Transverse colon (tissue), 4 donors: ENCODE results near the gene TOMM20. TPM values are rescaled to one million over a fixed set of nuclear protein-coding genes. Genes with fewer than 3 reads are reported as not detected.
"Not testable (repeated sequence)": the region's sequence is repeated elsewhere in the genome, so short reads cannot be mapped to it uniquely, and the experiment has no call there.

Experiments
- DNase-seq: peaks from one replicate; pipeline ENCODE4 v3.0.0-alpha.2; 2019
- H3K27ac ChIP-seq, 4 donors: fragments of 200-600 bp; sonication (generic); 2 replicates each; pipeline ENCODE4 v1.5.1; 2016 to 2018; ENCODE audit warnings: inconsistent platforms in 4 of 4
- H3K27me3 ChIP-seq: fragments of 200-600 bp; sonication (generic); 2 replicates; pipeline ENCODE4 v1.5.1; 2017; ENCODE audit warnings: inconsistent platforms
- H3K36me3 ChIP-seq, 4 donors: fragments of 200-600 bp; sonication (generic); 2 replicates each; pipeline ENCODE4 v1.5.1; 2017 to 2019; ENCODE audit warnings: inconsistent platforms in 4 of 4
- H3K4me1 ChIP-seq, 4 donors: fragments of 200-600 bp; sonication (generic); 2 replicates each; pipeline ENCODE4 v1.5.1; 2017 to 2020; ENCODE audit warnings: inconsistent platforms in 4 of 4
- H3K4me3 ChIP-seq, 4 donors: fragments of 200-600 bp; sonication (generic); 1 replicate in 1 of 4; 2 replicates in 3 of 4; pipeline versions ENCODE4 v1.5.1 to v1.6.1; 2017 to 2019; ENCODE audit warnings: inconsistent platforms in 4 of 4
- H3K9me3 ChIP-seq, 2 donors: fragments of 200-600 bp; sonication (generic); 2 replicates each; pipeline ENCODE4 v1.5.1; 2017 to 2019; ENCODE audit warnings: inconsistent platforms in 2 of 2
- EP300 ChIP-seq: sonication (generic); formaldehyde crosslinking; IDR thresholded peaks from one replicate; pipeline ENCODE4 v1.6.1; 2017; ENCODE audit warnings: antibody characterized with exemption, low read depth
- POLR2A ChIP-seq: fragments of 450-650 bp; IDR thresholded peaks from one replicate; pipeline ENCODE4 v1.6.1; 2016; ENCODE audit warnings: antibody characterized with exemption, mild to moderate bottlenecking, moderate library complexity
- POLR2AphosphoS5 ChIP-seq, 3 donors: sonication (generic); formaldehyde crosslinking; IDR thresholded peaks; one replicate each; pipeline ENCODE4 v1.6.1; 2016; ENCODE audit warnings: antibody characterized with exemption in 3 of 3
- WGBS, 2 donors: methylation state at CpG; one replicate each; pipeline ENCODE4 v1.1.5; 2018; ENCODE audit warnings: low coverage in 1 of 2; 5-methylcytosine and 5-hydroxymethylcytosine counted together
- in situ Hi-C, 4 donors: fragments of 200-750 bp; cut with MboI; loops; one replicate each; pipeline versions ENCODE4 v1.15.0 to v1.15.1; 2017; ENCODE audit warnings: low sequenced_read_pairs in 3 of 4, low pct_ligation_motif_present in 1 of 4, low pct_unique_long_range_greater_than_20kb in 1 of 4
- intact Hi-C: fragments of 100-400 bp; cut with DNase I; formaldehyde crosslinking; loops from one replicate; pipeline ENCODE4 v1.15.1; 2023; ENCODE audit warnings: low total_unique reads
- total RNA-seq, 4 donors: library from RNA; depleted of rRNA; stranded (reverse); fragments of >200 nt; gene quantifications; one replicate each; pipeline ENCODE4 v1.1.0, GENCODE V29; 2016
- TF ChIP-seq, protein P1 (sequence below), 5 experiments: fragments of 200-600 bp in 3 of 5; fragments of 450-650 bp in 2 of 5; sonication (generic) in 3 of 5; IDR thresholded peaks; 1 replicate in 2 of 5; 2 replicates in 3 of 5; pipeline ENCODE4 v1.5.1; 2016 to 2017; ENCODE audit warnings: antibody characterized with exemption in 5 of 5, inconsistent platforms in 3 of 5, mild to moderate bottlenecking in 2 of 5, moderate library complexity in 1 of 5

TOMM20 gene
- total RNA-seq, 4 donors from 2014 or later: 16.9 to 72.9 (median 54.5) TPM

DNA sequence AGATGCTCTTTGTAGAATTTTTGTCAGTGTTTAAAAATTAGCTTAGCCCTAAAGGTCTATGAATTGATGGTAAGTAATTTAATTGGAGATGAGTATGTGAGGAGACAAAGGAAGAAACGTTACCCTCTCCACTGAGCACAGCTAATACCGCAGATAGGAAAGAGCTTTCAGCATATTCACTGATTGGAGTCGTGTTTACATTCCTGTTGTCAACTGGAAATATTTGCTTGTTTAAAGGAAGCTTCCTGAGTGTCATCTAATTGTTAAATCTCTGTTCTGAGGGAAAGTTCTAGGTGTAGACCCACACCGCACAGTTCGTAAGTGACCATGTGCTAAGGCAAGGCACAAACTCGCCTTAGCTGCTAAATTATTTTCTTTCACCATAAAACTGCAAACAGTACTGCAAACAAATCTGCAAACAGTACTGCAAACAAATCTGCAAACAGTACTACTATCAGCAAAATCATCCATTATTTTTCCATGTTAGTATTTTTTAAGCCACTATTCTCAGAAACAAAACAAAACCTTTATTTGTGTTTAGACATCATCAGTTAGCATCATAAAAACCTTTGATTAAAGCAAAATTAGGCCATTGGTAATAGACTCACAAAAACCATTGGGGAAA is 32.6 kb downstream of the TOMM20 start:
- Histone ChIP-seq H3K27me3 (no peaks in the 10 kb centered on the region), H3K36me3 (no peaks in the 10 kb centered on the region), H3K4me1 (peaks cover 9 to 13% (median 11%) of the 10 kb centered on the region in 4 donors), H3K4me3 (no peak overlapping the region), H3K27ac (no peak overlapping the region), H3K9me3 (no peaks in the 10 kb centered on the region)
- in situ Hi-C loops (loop anchor here in 1 of 4 donors (10.0 kb wide), 1 partner anchor 319 kb away; no protein-coding TSS in a partner anchor), intact Hi-C loops (no loop called here)
- DNase-seq: no peak
- WGBS, 2 donors: 85 to 93% methylated on average over 6 of the region's 6 CpGs
- TF ChIP-seq, protein P1, sequence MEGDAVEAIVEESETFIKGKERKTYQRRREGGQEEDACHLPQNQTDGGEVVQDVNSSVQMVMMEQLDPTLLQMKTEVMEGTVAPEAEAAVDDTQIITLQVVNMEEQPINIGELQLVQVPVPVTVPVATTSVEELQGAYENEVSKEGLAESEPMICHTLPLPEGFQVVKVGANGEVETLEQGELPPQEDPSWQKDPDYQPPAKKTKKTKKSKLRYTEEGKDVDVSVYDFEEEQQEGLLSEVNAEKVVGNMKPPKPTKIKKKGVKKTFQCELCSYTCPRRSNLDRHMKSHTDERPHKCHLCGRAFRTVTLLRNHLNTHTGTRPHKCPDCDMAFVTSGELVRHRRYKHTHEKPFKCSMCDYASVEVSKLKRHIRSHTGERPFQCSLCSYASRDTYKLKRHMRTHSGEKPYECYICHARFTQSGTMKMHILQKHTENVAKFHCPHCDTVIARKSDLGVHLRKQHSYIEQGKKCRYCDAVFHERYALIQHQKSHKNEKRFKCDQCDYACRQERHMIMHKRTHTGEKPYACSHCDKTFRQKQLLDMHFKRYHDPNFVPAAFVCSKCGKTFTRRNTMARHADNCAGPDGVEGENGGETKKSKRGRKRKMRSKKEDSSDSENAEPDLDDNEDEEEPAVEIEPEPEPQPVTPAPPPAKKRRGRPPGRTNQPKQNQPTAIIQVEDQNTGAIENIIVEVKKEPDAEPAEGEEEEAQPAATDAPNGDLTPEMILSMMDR (IDR thresholded peaks at IDR 0.05): no peak
- TF ChIP-seq POLR2AphosphoS5 (IDR thresholded peaks at IDR 0.05) (no peak), EP300 (no peak), POLR2A (no peak)

DNA sequence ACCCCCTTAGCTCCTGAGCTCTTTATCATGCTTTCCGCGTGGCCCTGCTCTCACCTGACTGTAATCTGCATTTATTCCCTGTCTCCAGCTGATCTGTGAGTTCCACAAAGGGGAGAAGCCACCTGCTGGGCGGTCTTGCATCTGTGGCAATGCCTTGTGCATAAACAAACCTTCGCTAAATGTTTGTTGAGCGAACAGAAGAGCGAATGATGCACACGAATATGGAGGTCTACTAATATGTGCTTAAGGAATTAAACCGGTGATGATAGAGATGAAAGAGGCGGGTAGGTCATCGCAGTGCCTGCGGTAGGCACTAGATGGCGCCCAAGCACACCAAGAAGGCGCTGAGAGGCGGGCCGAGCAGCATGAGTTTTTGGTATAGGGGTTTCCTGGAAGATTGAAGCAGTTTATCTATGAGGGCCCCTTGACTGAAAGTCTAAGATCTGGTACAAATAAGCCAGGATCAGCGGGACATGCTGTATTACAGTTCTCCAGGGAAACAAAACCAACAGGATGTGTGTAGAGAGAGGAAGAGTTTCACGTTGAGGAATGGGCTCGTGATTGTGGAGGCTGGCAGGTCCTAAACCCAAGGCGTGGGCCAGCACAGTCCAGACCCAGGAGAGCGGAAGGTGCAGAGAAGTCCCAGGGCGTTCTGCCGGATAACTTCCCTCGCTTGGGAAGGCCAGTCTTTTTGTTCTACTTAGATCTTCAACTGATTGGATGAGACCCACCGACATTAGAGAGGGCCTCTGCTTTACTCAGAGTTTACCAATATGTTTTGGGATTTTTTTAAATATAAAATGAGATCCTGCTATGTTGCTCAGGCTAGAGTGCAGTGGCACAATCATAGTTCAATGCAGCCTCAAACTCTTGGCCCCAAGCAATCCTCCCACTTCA is 34.7 kb downstream of the TOMM20 start:
- Histone ChIP-seq H3K36me3 (no peaks in the 10 kb centered on the region), H3K4me3 (no peak overlapping the region), H3K27me3 (no peaks in the 10 kb centered on the region), H3K27ac (peak overlapping the region in 1 of 4 donors; percentile 21), H3K4me1 (peaks cover 9 to 13% (median 11%) of the 10 kb centered on the region in 4 donors), H3K9me3 (no peaks in the 10 kb centered on the region)
- intact Hi-C loops: loop anchor here (5.0 kb wide), 1 partner anchor 377 kb away; no protein-coding TSS in a partner anchor
- peak; percentile 87 for DNase-seq
- TF ChIP-seq, protein P1 (IDR thresholded peaks at IDR 0.05): peak; percentile 88 to 95 (median 93)
- TF ChIP-seq POLR2AphosphoS5 (IDR thresholded peaks at IDR 0.05): no peak
- no peak for TF ChIP-seq EP300
- TF ChIP-seq POLR2A: no peak
- WGBS, 2 donors: 5 to 30% methylated on average over 8 to 24 of the region's 24 CpGs
- in situ Hi-C loops: loop anchor here in 3 of 4 donors (5.0 to 10.0 kb wide), 2 partner anchors 321 to 597 kb away; no protein-coding TSS in a partner anchor

DNA sequence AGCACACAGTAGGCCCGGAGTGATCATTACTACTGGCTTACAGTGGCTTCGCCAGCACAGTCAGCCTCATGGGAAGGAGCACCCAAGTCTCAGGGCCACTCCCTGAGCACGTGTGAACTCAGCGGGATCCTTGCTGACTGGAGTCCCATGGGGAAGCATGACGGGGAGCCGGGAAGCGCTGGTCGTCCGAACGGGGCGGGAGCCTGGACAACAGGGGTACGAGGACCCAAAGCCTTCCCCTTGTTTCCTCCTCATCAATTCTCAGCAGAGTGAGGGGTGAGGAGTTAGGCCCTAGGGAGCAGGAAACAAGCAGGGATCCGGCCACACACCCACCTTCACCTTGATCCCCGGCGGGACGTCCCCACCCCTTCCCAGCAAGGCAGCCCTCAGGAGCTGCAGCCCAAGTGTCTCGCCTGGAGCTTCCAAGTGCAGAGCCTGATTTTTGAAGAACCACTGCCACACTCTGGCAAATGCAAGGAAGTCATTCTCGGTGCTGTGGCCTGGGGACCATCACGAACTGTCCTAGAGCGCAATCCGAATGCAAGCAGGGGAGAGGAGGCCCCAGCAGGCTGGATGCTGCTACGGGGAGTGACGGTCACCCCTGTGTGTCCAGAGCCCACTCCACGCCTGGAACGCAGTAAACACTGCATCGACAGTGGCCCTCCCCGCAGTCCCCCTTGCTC is 35.5 kb downstream of the TOMM20 start:
- Histone ChIP-seq H3K4me1 (peaks cover 9 to 13% (median 11%) of the 10 kb centered on the region in 4 donors), H3K36me3 (no peaks in the 10 kb centered on the region), H3K27ac (peak overlapping the region in 1 of 4 donors; percentile 21), H3K4me3 (no peak overlapping the region), H3K9me3 (no peaks in the 10 kb centered on the region), H3K27me3 (no peaks in the 10 kb centered on the region)
- peak; percentile 59 for DNase-seq
- intact Hi-C loops (loop anchor here (5.0 kb wide), 1 partner anchor 376 kb away; no protein-coding TSS in a partner anchor), in situ Hi-C loops (loop anchor here in 3 of 4 donors (5.0 to 10.0 kb wide), 2 partner anchors 322 to 596 kb away; no protein-coding TSS in a partner anchor)
- WGBS, 2 donors: 36% methylated on average over 26 of the region's 27 CpGs; no CpG with 5 or more reads in 1 of the 2 donors
- TF ChIP-seq EP300: no peak
- TF ChIP-seq, protein P1 (IDR thresholded peaks at IDR 0.05): no peak
- no peak for TF ChIP-seq POLR2AphosphoS5 (IDR thresholded peaks at IDR 0.05)
- TF ChIP-seq POLR2A: no peak

- in situ Hi-C loops: loop anchor here in 3 of 4 donors (5.0 to 10.0 kb wide), 2 partner anchors 322 to 595 kb away; no protein-coding TSS in a partner anchor
- intact Hi-C loops: loop anchor here (5.0 kb wide), 1 partner anchor 375 kb away; no protein-coding TSS in a partner anchor
- WGBS, 2 donors: 93% methylated on average over 14 of the region's 14 CpGs; no CpG with 5 or more reads in 1 of the 2 donors
Measured at GRCh38 chr1:235092415-235092814, 36.2 kb downstream of the TOMM20 start.

GRCh38 chr1:235092045-235092406 is 36.6 kb downstream of the TOMM20 start:
- intact Hi-C loops: loop anchor here (5.0 kb wide), 1 partner anchor 375 kb away; no protein-coding TSS in a partner anchor

More at GRCh38 chr1:235092415-235092814, 36.2 kb downstream of the TOMM20 start:
- H3K27me3 ChIP-seq, H3K9me3 ChIP-seq, H3K4me3 ChIP-seq, DNase-seq, H3K36me3 ChIP-seq, H3K27ac ChIP-seq: not testable (repeated sequence)
- peaks cover 9 to 13% (median 11%) of the 10 kb centered on the region in 4 donors for H3K4me1 ChIP-seq

DNA sequence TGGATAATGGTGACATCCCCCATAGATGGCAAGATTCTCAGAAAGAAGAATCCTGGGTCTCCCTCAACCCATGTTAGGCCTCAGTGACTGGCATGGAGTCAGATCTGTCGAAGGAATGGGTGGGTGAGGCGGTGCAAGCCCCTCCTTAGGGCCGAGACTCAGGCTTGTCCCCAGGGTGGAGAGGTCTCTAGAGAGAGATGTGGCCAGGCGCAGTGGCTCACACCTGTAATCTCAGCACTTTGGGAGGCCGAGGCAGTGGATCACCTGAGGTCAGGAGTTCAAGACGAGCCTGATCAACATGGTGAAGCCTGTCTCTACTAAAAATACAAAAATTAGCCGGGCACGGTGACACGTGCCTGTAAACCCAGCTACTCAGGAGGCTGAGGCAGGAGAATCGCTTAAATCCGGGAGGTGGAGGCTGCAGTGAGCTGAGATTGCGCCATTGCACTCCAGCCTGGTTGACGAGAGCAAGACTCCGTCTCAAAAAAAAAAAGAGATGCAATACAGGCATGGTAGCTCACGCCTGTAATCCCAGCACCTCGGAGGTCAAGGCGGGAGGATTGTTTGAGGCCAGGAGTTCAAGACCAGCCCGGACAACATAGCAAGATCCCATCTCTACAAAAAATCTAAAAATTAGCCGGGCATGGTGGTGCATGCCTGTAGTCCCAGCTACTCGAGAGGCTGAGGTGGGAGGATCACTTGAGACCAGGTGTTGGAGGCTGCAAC is 37.2 kb downstream of the TOMM20 start:
- intact Hi-C loops: loop anchor here (5.0 kb wide), 1 partner anchor 374 kb away; no protein-coding TSS in a partner anchor
- H3K9me3 ChIP-seq, DNase-seq, H3K27ac ChIP-seq, H3K36me3 ChIP-seq, H3K4me3 ChIP-seq, H3K27me3 ChIP-seq: not testable (repeated sequence)
- H3K4me1 ChIP-seq: peaks cover 9 to 13% (median 11%) of the 10 kb centered on the region in 4 donors
- in situ Hi-C loops: loop anchor here in 3 of 4 donors (5.0 to 10.0 kb wide), 2 partner anchors 323 to 594 kb away; no protein-coding TSS in a partner anchor
- 89 to 100% methylated on average over 6 to 20 of the region's 20 CpGs for WGBS, 2 donors

More at GRCh38 chr1:235092045-235092406, 36.6 kb downstream of the TOMM20 start:
- H3K36me3 ChIP-seq, H3K4me3 ChIP-seq, H3K27ac ChIP-seq, H3K27me3 ChIP-seq, DNase-seq, H3K9me3 ChIP-seq: not testable (repeated sequence)
- peaks cover 9 to 13% (median 11%) of the 10 kb centered on the region in 4 donors for H3K4me1 ChIP-seq
- in situ Hi-C loops: loop anchor here in 3 of 4 donors (5.0 to 10.0 kb wide), 2 partner anchors 323 to 595 kb away; no protein-coding TSS in a partner anchor
- 96% methylated on average over 8 of the region's 8 CpGs; no CpG with 5 or more reads in 1 of the 2 donors for WGBS, 2 donors
